H1 (cell line): ENCODE data around the gene LAS1L. TPM values are rescaled to one million over a fixed set of nuclear protein-coding genes. Genes with fewer than 3 reads are reported as not detected.

Source experiments
- CTCF ChIA-PET: fragments of 300-600 bp; sonication (Branson Sonifier 250); formaldehyde crosslinking; loops from one replicate; lab custom pipeline; 2021; ENCODE audit not compliant: partially characterized antibody; lab: Charles Lee
- POLR2A ChIA-PET: fragments of 300-600 bp; sonication (Branson Sonifier 250); formaldehyde crosslinking; loops from one replicate; lab custom pipeline; 2021; ENCODE audit warnings: inconsistent platforms; ENCODE audit not compliant: partially characterized antibody; lab: Charles Lee
- DNase-seq, 2 experiments: peaks; one replicate each; pipeline versions ENCODE4 v3.0.0 to v3.0.0-alpha.2; 2010 to 2022; ENCODE audit warnings: low spot score in 2 of 2, low read depth in 1 of 2, mixed read lengths in 1 of 2
- FAIRE-seq: peaks from 2 replicates; lab custom pipeline; 2011; peaks lifted over from hg19 to GRCh38; lab: Jason Lieb, UNC
- H2AFZ ChIP-seq: 2 replicates; pipeline ENCODE4 v1.8.1; 2012; ENCODE audit warnings: low read length, inconsistent platforms
- H2AK5ac ChIP-seq: 2 replicates; pipeline ENCODE4 v1.6.1; 2013; ENCODE audit warnings: low read depth, low read length
- H2BK120ac ChIP-seq: replicated peaks from 2 replicates; pipeline ENCODE3; 2013; ENCODE audit warnings: low read depth, low read length, inconsistent platforms
- H2BK12ac ChIP-seq: 2 replicates; pipeline ENCODE4 v1.6.1; 2013; ENCODE audit warnings: low read depth, low read length
- H2BK15ac ChIP-seq: 2 replicates; pipeline ENCODE4 v1.6.1; 2013; ENCODE audit warnings: low read length
- H2BK20ac ChIP-seq: 2 replicates; pipeline ENCODE4 v1.6.1; 2013; ENCODE audit warnings: low read length
- H2BK5ac ChIP-seq: 2 replicates; pipeline ENCODE4 v1.6.1; 2013; ENCODE audit warnings: low read depth, low read length
- H3K14ac ChIP-seq: 2 replicates; pipeline ENCODE4 v1.6.1; 2013; ENCODE audit warnings: inconsistent platforms; ENCODE audit not compliant: insufficient read length
- H3K18ac ChIP-seq: 2 replicates; pipeline ENCODE4 v1.6.1; 2013; ENCODE audit warnings: low read length; ENCODE audit errors: extremely low read depth
- H3K23ac ChIP-seq: 2 replicates; pipeline ENCODE4 v1.6.1; 2013; ENCODE audit warnings: inconsistent platforms; ENCODE audit not compliant: insufficient read length
- H3K23me2 ChIP-seq: 2 replicates; pipeline ENCODE4 v1.6.1; 2013; ENCODE audit warnings: low read depth, low read length
- H3K27ac ChIP-seq: 2 replicates; pipeline ENCODE4 v1.6.1; 2011; ENCODE audit warnings: low read depth, low read length, inconsistent platforms
- H3K27me3 ChIP-seq, 4 experiments: replicated peaks in 1 of 4; 1 replicate in 1 of 4; 2 replicates in 3 of 4; pipeline versions ENCODE4 v1.6.1 to v1.8.1; 2011 to 2013; ENCODE audit warnings: low read length in 3 of 4, mild to moderate bottlenecking in 3 of 4, inconsistent platforms in 2 of 4, mixed read lengths in 2 of 4, moderate library complexity in 1 of 4; ENCODE audit not compliant: control insufficient read depth in 3 of 4, insufficient read depth in 3 of 4; ENCODE audit errors: extremely low read depth in 1 of 4
- H3K36me3 ChIP-seq, 4 experiments: 2 replicates each; pipeline versions ENCODE4 v1.6.1 to v1.8.1; 2011 to 2013; ENCODE audit warnings: mild to moderate bottlenecking in 4 of 4, low read length in 3 of 4, moderate library complexity in 2 of 4, control low read depth in 1 of 4, inconsistent platforms in 1 of 4; ENCODE audit not compliant: insufficient read depth in 4 of 4, control insufficient read depth in 2 of 4
- H3K4ac ChIP-seq: replicated peaks from 2 replicates; pipeline ENCODE3; 2013; ENCODE audit warnings: low read length, low read depth, mixed read lengths, inconsistent platforms; ENCODE audit not compliant: insufficient read length
- H3K4me1 ChIP-seq, 4 experiments: replicated peaks in 1 of 4; 1 replicate in 1 of 4; 2 replicates in 3 of 4; pipeline versions ENCODE4 v1.6.1 to v1.8.1; 2011 to 2013; ENCODE audit warnings: low read length in 3 of 4, inconsistent platforms in 2 of 4, mixed read lengths in 1 of 4; ENCODE audit not compliant: insufficient read depth in 4 of 4, control insufficient read depth in 3 of 4
- H3K4me2 ChIP-seq, 2 experiments: 2 replicates each; pipeline versions ENCODE4 v1.6.1 to v1.8.1; 2011 to 2013; ENCODE audit warnings: low read depth in 2 of 2, low read length in 2 of 2, control low read depth in 1 of 2, inconsistent platforms in 1 of 2, mild to moderate bottlenecking in 1 of 2; ENCODE audit not compliant: insufficient read depth in 1 of 2
- H3K4me3 ChIP-seq, 4 experiments: fragments of 200-600, 300-600 bp in 1 of 4; sonication (generic), shearing (Covaris generic), sonication (Bioruptor Twin) in 1 of 4; 2 replicates each; pipeline versions ENCODE4 v1.5.1 to v1.8.1; 2011 to 2016; ENCODE audit warnings: low read length in 4 of 4, low read depth in 3 of 4, control low read depth in 2 of 4, inconsistent platforms in 2 of 4, mild to moderate bottlenecking in 2 of 4, mixed read lengths in 1 of 4, moderate library complexity in 1 of 4; ENCODE audit not compliant: insufficient read depth in 2 of 4; ENCODE audit errors: extremely low read depth in 1 of 4
- H3K56ac ChIP-seq: replicated peaks from 2 replicates; pipeline ENCODE3; 2013; ENCODE audit warnings: low read depth, mild to moderate bottlenecking, mixed read lengths, low read length, inconsistent platforms; ENCODE audit not compliant: insufficient read length
- H3K79me1 ChIP-seq: 2 replicates; pipeline ENCODE4 v1.6.1; 2013; ENCODE audit warnings: low read depth, low read length, control low read depth
- H3K79me2 ChIP-seq, 2 experiments: 2 replicates each; pipeline versions ENCODE4 v1.6.1 to v1.8.1; 2012 to 2013; ENCODE audit warnings: low read length in 2 of 2, mild to moderate bottlenecking in 2 of 2, inconsistent platforms in 1 of 2; ENCODE audit not compliant: insufficient read depth in 2 of 2, control insufficient read depth in 1 of 2
- H3K9ac ChIP-seq, 4 experiments: replicated peaks in 1 of 4; 1 replicate in 1 of 4; 2 replicates in 3 of 4; pipeline versions ENCODE4 v1.6.1 to v1.8.1; 2011 to 2013; ENCODE audit warnings: low read depth in 3 of 4, low read length in 3 of 4, control low read depth in 2 of 4, mild to moderate bottlenecking in 2 of 4, moderate library complexity in 2 of 4, inconsistent platforms in 1 of 4; ENCODE audit errors: extremely low read depth in 1 of 4
- H3K9me3 ChIP-seq, 2 experiments: 2 replicates each; pipeline versions ENCODE4 v1.6.1 to v1.8.1; 2012 to 2013; ENCODE audit warnings: mild to moderate bottlenecking in 2 of 2, moderate library complexity in 2 of 2, control low read depth in 1 of 2, inconsistent platforms in 1 of 2, low read depth in 1 of 2, low read length in 1 of 2, mixed read lengths in 1 of 2; ENCODE audit not compliant: insufficient read depth in 2 of 2
- H4K20me1 ChIP-seq, 2 experiments: replicated peaks in 1 of 2; 2 replicates each; pipeline versions ENCODE3 to v1.8.1; 2011 to 2013; ENCODE audit warnings: inconsistent platforms in 2 of 2, low read length in 2 of 2, mild to moderate bottlenecking in 1 of 2; ENCODE audit not compliant: insufficient read depth in 2 of 2, control insufficient read depth in 1 of 2
- H4K5ac ChIP-seq: 2 replicates; pipeline ENCODE4 v1.6.1; 2013; ENCODE audit warnings: low read length, low read depth, mixed read lengths, inconsistent platforms; ENCODE audit not compliant: insufficient read length
- H4K8ac ChIP-seq: 2 replicates; pipeline ENCODE4 v1.8.0; 2013; ENCODE audit warnings: mild to moderate bottlenecking, moderate library complexity, low read length, inconsistent platforms; ENCODE audit not compliant: insufficient read depth; ENCODE audit errors: extremely low read depth
- H4K91ac ChIP-seq: replicated peaks from 2 replicates; pipeline ENCODE3; 2013; ENCODE audit warnings: low read length, mixed read lengths, inconsistent platforms; ENCODE audit not compliant: insufficient read length
- ASH2L ChIP-seq: fragments of 200-600, 300-600 bp; sonication (generic); IDR thresholded peaks from one replicate; pipeline ENCODE4 v1.7.1; 2017; ENCODE audit warnings: low read length
- CBX5 ChIP-seq: fragments of 300-800, 300-1000 bp; sonication (generic); IDR thresholded peaks from 2 replicates; pipeline ENCODE4 v1.7.1; 2016; ENCODE audit warnings: antibody characterized with exemption, low read length, low read depth
- CHD1 ChIP-seq: IDR thresholded peaks from 2 replicates; pipeline ENCODE4 v1.6.1; 2012; ENCODE audit warnings: low read depth, low read length, improper control_type of control experiment
- CTCF ChIP-seq, 3 experiments: IDR thresholded peaks; 1 replicate in 2 of 3; 2 replicates in 1 of 3; pipeline versions ENCODE4 v1.5.1 to v1.6.1; 2011; ENCODE audit warnings: low read length in 3 of 3, mild to moderate bottlenecking in 3 of 3, inconsistent platforms in 2 of 3, low read depth in 1 of 3, moderate library complexity in 1 of 3; ENCODE audit not compliant: insufficient read depth in 1 of 3; ENCODE audit errors: control extremely low read depth in 1 of 3
- RAD21 ChIP-seq, 2 experiments: IDR thresholded peaks in 1 of 2; conservative IDR thresholded peaks in 1 of 2; 2 replicates each; pipeline ENCODE4 v1.6.1; 2011; ENCODE audit warnings: low read depth in 2 of 2, low read length in 2 of 2, improper control_type of control experiment in 1 of 2, inconsistent platforms in 1 of 2, mild to moderate bottlenecking in 1 of 2, moderate library complexity in 1 of 2
- WGBS, 2 experiments: shearing (Covaris generic) in 1 of 2; methylation state at CpG; one replicate each; pipeline versions ENCODE4 v1.1.6 to v1.1.7; 2013 to 2015; ENCODE audit warnings: low lambda C conversion rate in 2 of 2, mixed read lengths in 2 of 2, inconsistent platforms in 1 of 2, low coverage in 1 of 2, missing lambda C conversion rate in 1 of 2; ENCODE audit not compliant: insufficient replicate concordance in 2 of 2, insufficient coverage in 1 of 2, insufficient read length in 1 of 2; ENCODE audit errors: extremely low coverage in 1 of 2, missing lambda C conversion rate in 1 of 2; 5-methylcytosine and 5-hydroxymethylcytosine counted together
- polyA plus RNA-seq, 7 experiments: library from polyadenylated mRNA; depleted of rRNA in 3 of 7; stranded (reverse) in 5 of 7; unstranded in 2 of 7; fragments of >200 nt in 5 of 7; fragments of 200-250 nt in 2 of 7; gene quantifications; 1 replicate in 5 of 7; 2 replicates in 1 of 7; 4 replicates in 1 of 7; pipeline versions ENCODE4 v1.2.1 to v1.2.3, GENCODE V29; 2011 to 2013; ENCODE audit warnings: missing spikeins in 2 of 7, mixed read lengths in 2 of 7
- total RNA-seq: library from RNA; stranded (reverse); fragmentation: NEBNext Ultra II Directional; extraction: Animal tissue kit (Norgen Biotek cat#: 25700); gene quantifications from 2 replicates; pipeline ENCODE4 v1.2.1, GENCODE V29; 2021

The LAS1L gene
- total and polyA plus RNA-seq, 2 of the 8 experiments (the other 6 are each of a cell fraction or from before 2014, with no cell fraction given) = 39.5 to 65.0 TPM

- Histone ChIP-seq H3K9ac (no peak overlapping the region), H3K9me3 (no peaks in the 10 kb centered on the region), H3K4me1 (peaks cover 0 to 6% (median 0%) of the 10 kb centered on the region in 4 experiments; a peak in 3 of 7 replicates), H2BK12ac (no peak overlapping the region), H2BK15ac (no peak overlapping the region), H2BK120ac (no peak overlapping the region), H3K4me3 (no peak overlapping the region), H3K56ac (no peak overlapping the region), H3K14ac (no peak overlapping the region), H3K23me2 (peaks cover 4% of the 10 kb centered on the region; the same call in 1 of the 2 replicates), H3K27ac (no peak overlapping the region), H4K91ac (no peak overlapping the region), H3K27me3 (no peaks in the 10 kb centered on the region), H3K79me2 (peaks cover 10 to 20% of the 10 kb centered on the region in 2 experiments), H2BK5ac (no peak overlapping the region), H3K4ac (no peak overlapping the region), H3K79me1 (peaks cover 2% of the 10 kb centered on the region), H4K8ac (no peak overlapping the region; the same call in 1 of the 2 replicates), H4K5ac (no peak overlapping the region), H4K20me1 (peaks cover 2 to 4% of the 10 kb centered on the region in 2 experiments), H2AFZ (no peak overlapping the region), H3K4me2 (no peak overlapping the region), H3K23ac (no peak overlapping the region), H3K18ac (no peak overlapping the region), H3K36me3 (peaks cover 2 to 48% (median 26%) of the 10 kb centered on the region in 4 experiments), H2BK20ac (no peak overlapping the region), H2AK5ac (no peak overlapping the region)
- TF ChIP-seq CTCF (IDR thresholded peaks at IDR 0.05; ENCODE audit: control extremely low read depth in 1 of 3, insufficient read depth in 1 of 3, low read depth in 1 of 3, low read length in 3 of 3) (peak; percentile 67 to 90 (median 89)), RAD21 (IDR thresholded peaks at IDR 0.05 in 1 of 2, conservative IDR thresholded peaks at IDR 0.05 in 1 of 2; ENCODE audit: low read depth in 2 of 2, low read length in 2 of 2) (peak; percentile 73 to 81), ASH2L (no peak), CBX5 (no peak), CHD1 (no peak)
- DNase-seq = peak; percentile 23 to 84
- ChIA-PET CTCF (interaction anchor here (0.7 to 1.7 kb wide), 8 partner anchors 9 to 1936 kb away, joined by 3 to 6 read pairs (median 3); partner anchors contain the start of gene ZC3H12B), POLR2A (interaction anchor here (1.0 to 1.6 kb wide), 3 partner anchors 14 to 24 kb away, joined by 3 to 4 read pairs (median 4); no protein-coding TSS in a partner anchor)
- FAIRE-seq = peak; percentile 97
- 59% methylated on average over 8 of the region's 9 CpGs; no CpG with 5 or more reads in 1 of the 2 experiments for WGBS, 2 experiments
Measured at GRCh38 chrX:65528705-65529340, 5.8 kb downstream of the LAS1L start.
